Measurements from ENCODE around the gene DPP10.
"Not testable (repeated sequence)": the region's sequence is repeated elsewhere in the genome, so short reads cannot be mapped to it uniquely, and the experiment has no call there.

The DPP10 gene

DNA sequence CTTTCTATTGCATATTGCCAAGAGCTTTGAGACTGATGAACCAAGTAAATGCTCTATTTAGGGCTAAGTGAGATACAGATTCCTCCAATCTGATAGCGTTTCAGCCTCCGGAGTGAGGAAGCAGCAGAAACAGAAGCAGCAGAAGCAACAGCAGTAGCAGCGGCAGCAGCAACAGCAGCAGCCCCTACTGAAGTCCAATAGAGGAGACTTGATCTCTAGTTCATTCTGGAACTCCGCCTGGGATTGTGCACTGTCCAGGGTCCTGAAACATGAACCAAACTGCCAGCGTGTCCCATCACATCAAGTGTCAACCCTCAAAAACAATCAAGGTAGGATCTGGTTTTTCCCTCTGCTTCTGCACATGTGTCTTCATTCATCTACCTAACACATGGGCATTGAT, at the start of gene DPP10:
Gene DPP10, plus strand, starts transcription at position 132 of the 400 bp plus-strand sequence.
- DNase-seq (ENCODE audit: low read depth in 2 of 2) = no peak

DNA sequence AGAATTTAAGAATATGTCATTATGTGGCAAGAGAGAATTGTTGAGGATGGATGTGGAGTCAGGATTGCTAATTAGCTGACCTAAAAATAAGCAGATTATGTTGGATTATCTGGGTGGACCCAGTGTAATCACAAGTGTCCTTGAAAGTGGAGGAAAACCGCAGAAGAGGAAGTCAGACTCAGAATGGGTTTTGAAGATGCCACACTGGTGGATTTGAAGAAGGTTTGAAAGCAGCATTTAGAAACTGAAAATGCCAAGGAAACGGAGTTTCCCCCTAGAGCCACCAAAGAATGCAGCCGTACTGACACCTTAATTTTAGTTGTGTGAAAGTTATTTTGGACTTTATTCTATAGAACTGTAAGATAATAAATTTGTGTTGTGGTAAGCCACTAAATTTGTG, 41.6 kb upstream of the DPP10 start:
- DNase-seq (ENCODE audit: low read depth in 2 of 2) = no peak

DNA sequence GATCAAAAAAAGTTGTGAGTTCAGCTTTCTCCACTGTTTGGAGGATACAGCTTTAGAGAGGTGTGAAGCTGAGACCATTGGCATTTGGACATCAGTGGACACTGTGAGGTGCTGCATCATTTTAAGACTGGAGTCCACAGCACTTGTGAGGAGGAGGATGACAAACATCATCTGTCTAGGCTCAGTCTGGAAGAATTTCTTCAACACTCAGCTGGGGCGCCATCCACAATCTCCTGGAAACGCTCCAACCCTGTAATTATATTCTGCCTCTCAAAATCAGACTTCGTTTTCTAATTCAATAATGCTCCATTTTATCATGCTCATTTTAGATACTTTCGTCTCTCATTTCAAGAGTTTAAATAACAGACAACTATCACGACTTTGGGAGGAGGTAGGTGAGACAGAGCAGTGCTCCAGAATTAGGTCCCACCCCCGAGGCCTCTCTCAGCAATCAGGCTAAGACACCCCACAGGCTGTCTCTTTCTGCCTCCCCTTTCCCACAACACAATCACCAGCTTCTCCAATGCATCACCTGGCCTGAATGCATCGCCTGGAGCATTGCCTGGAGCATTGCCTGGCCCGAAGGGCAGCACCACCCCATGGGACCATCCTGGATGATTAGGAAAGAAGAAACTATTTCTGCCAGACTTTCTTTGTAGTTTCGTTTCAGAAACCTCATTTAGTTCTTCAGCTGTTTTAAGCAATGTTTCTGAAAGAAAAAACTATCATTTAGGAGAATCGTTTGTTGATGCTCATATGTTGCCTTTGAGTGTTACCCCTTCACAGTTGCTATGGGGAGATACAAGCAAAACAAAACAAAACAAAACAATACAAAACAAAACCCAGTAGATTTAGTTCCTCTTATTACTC, 37.0 kb upstream of the DPP10 start:
- DNase-seq (ENCODE audit: low read depth in 2 of 2) = no peak

DNA sequence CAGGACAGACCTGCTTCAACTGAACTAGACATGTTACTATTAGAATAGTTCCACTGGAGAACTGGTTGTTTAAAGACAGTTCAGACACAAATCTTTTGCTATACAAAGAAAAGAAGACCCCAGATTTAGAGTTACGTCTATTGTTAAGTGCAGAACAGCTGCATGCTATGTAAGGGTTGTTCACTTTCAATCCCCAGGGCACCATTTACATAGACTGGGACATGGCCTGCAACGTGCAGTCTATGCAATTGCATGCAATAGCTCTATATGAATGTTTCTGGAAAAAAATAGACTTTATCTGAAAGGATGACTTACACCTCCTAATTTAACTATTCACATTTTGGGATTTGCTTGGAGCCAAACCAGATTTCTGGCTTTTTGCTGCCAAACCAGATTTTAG, 36.1 kb upstream of the DPP10 start:
- DNase-seq (ENCODE audit: low read depth in 2 of 2) = no peak

DNA sequence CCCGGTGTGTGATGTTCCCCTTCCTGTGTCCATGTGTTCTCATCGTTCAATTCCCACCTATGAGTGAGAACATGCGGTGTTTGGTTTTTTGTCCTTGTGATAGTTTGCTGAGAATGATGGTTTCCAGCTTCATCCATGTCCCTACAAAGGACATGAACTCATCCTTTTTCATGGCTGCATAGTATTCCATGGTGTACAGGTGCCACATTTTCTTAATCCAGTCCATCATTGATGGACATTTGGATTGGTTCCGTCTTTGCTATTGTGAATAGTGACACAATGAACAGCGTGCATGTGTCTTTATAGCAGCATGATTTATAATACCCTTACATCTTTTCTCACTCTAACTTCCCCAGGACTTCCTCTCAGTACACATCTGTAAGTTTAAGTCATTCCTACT, 35.1 kb upstream of the DPP10 start:
- not testable (repeated sequence) for DNase-seq (ENCODE audit: low read depth in 2 of 2)

DNA sequence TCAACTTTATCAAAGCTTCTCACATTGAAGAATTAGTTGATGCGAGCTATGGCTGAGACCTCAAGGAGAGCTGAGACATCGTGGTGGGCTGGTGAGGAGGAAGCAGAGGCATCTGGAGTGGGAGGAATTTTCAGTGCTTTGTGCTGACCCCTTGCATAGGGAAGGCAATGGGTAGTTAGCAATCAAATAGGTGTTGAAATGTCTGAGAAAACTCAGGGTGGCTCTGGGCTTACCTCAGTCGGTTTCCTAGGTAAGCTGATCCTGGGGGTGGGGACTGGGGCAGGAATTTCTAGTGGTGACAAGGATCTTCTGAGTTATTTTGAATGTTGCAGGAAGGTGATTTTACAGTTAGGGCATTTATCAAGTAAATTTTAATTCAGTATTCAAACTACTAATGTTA, 20.7 kb upstream of the DPP10 start:
- no peak for DNase-seq (ENCODE audit: low read depth in 2 of 2)

DNA sequence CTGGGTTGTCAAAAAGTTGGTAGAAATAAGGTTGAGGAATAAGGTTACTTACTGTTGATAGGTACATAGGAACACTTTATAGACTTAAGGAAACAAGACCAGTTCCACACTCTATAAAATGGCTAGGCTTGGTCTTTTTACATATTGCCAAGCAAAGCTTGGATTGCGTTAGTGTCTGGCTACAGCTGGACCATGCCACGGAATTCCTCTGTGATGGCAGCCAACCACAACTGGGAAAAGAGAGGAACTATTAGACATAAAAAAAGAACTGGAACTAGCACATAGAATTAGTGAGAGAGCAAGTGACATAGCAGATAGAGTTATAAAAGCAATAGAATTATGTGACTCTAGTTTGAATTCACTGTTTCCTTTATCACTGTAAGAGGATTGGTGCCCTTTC, 17.7 kb upstream of the DPP10 start:
- no peak for DNase-seq (ENCODE audit: low read depth in 2 of 2)

DNA sequence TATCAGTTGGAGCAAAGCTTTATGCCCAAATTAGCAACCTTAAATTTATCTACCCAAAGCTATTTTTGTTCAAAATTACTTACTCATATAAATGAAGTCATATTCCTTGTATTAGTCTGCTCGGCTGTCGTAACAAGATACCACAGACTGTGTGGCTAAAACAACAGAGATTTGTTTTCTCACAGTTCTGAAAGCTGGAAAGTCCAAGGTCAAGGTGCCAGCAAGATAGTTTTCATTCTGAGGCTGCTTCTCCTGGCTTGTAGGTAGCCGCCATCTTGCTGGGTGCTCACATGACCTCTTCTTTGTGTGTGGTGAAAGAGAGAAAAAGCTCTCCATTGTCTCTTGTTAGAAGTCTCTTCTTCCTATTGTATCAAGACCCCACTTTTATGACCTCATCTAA, 15.7 kb upstream of the DPP10 start:
- DNase-seq (ENCODE audit: low read depth in 2 of 2) = no peak

DNA sequence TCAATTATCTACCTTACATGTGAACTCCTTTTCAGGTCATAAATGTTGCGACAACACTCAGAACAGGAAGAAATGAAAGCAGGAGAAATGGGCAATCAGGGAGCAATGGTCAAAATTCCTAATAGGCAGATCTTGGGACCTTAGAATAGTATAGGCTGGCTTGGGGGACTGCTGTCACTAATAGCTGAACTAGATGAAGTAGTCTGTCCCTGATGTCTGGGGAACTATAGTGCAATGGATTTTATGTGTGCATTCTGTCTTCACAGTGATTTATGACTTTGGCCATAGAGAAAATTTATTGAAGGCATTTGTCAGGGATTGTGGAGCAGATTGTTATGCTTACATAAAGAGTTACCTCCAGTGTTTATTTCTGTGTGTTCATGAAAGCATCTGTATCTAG, 6.1 kb upstream of the DPP10 start:
- DNase-seq (ENCODE audit: low read depth in 2 of 2) = no peak

DNA sequence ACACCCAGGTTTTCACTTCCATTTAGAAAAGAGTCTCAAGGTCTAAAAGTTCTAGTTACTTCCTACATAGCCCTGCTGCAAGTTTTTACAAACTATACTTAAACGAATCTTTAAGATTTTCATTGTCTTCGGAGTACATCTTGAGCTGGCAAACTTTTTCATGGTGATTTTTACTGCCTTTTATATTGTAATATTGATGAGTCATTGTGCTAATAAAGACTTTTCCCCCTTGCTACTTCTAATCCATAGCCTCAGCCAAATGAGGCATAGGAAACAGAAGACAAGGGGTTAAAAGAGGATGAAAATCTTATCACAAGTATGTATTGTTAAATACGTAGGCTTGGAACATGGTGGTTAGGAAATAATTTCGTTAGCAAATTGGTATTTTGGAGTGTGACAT, 4.1 kb downstream of the DPP10 start:
- no peak for DNase-seq (ENCODE audit: low read depth in 2 of 2)

DNA sequence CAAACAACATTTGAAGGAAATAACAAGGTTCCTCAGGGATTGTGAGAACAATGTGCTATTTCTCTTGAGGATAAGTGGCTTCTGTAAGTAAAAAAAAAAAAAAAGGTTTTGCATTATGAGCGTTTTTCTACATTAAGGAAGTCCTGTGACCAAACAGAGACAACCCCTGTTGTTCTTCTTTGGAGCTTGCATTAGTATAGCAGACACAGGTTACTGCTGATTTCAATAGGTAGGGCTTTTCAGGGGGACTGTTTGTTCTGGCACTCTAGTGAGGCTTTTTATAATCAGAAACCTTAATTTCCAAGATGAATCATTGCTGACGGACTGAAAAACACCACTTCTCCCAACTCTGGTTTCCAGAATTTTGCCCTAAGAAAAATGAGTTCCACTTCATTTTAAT, 8.2 kb downstream of the DPP10 start:
- DNase-seq (ENCODE audit: low read depth in 2 of 2) = no peak

DNA sequence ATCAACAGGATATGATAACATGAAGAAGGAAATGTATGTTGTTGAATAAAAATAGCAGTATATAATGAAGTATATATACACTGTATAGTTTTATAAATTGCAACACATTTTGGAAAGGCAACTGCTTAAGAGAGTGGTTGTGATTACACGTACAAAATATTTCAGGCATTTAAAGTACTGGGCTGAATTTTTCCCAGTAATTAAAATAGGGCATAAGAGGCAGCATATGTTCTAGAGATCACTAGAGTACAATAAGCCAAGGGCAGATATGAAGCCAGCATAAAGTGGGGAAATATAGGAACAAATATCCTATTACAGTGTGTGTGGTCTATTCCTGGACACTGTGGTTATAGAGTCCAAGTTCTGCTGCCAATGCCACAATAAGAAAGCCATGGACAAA, 14.1 kb downstream of the DPP10 start:
- no peak for DNase-seq (ENCODE audit: low read depth in 2 of 2)

DNA sequence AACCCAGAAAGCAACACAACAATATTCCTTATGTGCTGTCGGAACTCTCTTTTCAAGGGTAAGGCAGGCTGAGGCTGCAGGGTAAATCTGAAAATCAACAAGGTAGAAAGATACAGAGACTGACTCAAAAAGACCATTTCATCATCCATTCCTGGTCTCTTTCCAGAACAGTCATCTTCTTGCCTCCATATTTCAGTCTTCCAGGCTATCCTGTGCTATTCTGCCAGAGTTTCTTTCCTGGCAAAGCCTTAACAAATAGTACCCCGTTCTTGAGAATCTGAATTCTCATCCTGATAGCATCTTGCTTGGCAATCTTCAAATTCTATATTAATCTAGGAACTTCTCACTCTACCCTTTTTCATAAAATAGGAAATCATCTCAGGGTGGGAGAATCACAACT, 15.5 kb downstream of the DPP10 start:
- DNase-seq (ENCODE audit: low read depth in 2 of 2) = no peak

DNA sequence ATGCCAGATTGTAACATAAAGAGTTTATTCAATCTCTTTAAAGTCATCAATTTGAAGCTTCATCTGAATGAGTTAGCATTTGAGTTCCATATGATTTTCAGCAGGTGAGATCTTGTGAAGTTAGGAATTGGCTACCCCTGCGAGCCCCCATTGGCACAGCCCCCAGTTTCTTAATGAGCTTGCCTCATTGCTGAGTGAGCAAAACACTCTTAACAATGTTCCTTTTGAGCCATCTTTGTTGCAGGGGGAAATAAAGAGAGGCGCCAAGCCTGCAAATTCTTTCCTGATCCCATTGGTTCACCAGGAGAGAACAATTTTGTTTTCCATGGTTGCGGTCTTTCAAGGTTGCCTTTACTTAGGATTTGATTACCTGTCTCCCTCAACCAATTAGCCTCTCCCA, 18.7 kb downstream of the DPP10 start:
- DNase-seq (ENCODE audit: low read depth in 2 of 2) = no peak

DNA sequence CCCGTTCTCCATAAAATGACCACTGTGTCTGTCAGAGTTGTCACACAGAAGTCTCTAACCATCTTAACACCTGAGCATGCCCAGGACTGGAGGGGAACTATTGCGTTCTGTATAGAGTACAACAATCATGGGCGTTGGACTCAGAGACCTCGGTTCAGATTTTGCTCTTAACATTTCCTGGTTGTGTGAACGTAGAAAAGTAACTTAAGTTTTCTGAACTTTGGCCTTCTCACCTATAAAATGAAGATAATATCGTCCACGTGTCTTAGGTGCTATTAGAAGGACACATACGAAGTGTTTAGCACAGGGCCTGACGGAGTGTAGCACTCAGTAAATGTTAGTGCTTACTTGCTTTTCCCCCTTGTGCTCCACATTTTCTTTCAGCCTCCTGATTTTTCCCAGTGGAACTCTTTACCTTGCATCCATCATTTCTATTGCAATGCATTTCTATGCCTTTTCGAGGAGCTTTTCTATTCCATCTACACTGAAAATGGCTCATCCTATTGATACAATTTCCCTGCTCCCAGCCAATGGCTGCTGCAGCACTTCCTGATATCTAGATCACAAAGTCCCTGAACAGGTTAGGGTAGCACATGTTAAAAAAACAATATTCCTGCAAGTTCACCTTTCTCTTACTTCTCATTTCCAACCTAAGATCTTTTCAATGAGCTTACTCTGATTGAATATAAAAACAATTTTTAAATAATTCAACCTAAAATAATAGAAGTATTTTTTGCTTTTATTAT, 22.7 kb downstream of the DPP10 start:
- DNase-seq (ENCODE audit: low read depth in 2 of 2) = no peak

DNA sequence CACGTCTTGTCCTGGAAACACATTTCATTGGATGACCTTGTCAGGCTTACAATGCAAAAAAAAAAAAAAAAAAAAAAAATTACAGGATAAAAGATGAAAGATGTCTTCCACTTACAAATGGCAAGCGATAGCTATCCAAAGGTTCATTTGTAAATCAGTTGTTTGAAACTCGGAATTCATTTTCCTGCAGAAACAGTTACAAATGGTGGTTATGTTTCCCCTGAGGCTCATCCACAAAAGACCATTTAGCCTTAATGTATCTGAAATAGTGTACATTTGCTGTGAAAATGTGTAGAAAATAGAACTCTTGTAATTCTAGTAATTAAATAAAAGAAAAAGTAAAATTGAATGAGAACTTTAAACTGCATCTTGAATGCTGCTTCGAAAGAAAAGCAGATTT, 25.9 kb downstream of the DPP10 start:
- DNase-seq (ENCODE audit: low read depth in 2 of 2) = no peak

DNA sequence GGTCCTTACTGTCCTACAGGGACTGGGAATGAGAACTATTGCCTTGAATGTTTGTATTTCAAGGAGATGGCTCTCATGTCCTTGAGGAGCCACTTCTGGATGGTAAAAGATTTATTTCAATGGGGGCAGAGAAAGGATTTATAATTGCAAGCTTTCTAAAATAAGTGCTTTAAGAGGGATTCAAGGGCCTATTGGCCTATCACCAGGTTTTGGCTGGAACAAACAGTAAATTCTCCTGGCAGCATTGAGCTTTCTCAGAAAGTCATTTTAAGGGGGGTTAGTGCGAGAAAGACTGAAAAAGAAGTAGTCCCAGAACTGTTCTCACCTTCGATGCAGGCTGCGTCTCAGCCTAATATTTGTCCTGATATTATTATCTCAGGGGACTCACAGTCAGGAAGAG, 29.8 kb downstream of the DPP10 start:
- no peak for DNase-seq (ENCODE audit: low read depth in 2 of 2)

DNA sequence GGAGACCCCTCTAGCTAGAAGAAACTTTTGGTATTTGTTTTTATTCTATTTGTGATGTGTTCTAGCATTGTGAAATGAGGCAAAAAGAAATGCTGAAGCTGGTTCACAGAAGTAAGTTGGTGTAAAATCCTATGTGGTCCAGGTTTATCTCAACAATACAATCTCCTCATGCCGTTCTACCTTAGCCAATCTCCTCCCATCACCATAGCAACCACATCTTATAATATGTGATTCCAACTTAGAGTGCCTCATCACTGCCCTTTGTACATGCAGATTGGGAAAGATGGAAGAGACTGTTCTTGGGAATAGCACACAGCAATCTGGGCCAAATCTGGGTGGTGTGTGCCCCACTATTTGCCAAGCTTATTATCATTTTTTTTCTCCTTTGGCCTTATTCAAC, 30.3 kb downstream of the DPP10 start:
- no peak for DNase-seq (ENCODE audit: low read depth in 2 of 2)

DNA sequence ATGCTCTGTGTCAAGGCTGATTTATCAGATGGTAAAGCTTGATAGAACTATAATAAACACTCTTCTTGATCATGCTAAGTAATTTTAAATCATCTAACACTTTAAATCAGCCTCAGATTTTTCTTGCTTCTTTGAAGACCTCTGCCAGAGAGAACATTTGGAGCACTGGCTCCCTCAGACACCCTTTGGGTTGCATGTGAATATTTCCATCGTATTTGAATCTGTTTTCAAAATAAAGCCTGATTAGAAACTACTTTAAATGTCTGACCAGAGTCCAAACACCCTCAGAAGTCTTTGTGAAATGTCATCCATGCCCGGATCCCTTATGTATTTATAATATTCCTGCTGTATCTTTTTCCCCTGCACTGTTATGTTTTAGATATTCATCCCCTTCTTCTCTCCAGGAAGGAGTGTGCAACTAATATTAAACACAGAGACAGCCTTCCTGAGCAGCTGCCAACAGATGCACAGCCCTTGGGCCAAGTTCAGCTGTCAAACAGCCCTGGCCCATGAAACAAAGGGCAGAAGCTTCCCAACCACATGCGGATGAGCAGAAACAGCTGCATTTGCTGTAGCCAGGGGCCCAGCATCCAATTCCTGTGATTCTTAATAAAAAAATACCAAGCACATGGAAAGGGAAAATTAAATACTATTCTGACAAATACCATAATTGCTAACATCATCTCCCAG, 46.5 kb downstream of the DPP10 start:
- DNase-seq (ENCODE audit: low read depth in 2 of 2) = no peak

DNA sequence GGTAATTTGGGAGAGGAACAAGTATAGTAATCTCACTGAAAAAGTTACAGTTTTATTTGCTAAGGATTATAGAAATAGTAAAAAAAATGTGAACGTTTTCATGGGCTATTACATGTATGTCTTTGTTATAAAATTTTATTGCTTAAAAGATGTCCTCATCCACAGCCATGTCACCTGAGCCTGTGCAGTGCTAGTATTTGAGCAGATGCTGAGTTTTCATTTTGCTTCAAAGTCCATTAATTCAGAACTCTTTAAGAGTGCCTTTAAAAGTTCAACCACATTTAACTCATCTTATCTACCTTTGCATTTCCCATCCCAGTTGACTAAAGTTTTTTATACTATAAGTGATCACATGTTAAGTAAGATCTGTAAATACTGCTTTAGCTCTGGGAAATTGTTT, 52.6 kb downstream of the DPP10 start:
- DNase-seq (ENCODE audit: low read depth in 2 of 2) = no peak

DNA sequence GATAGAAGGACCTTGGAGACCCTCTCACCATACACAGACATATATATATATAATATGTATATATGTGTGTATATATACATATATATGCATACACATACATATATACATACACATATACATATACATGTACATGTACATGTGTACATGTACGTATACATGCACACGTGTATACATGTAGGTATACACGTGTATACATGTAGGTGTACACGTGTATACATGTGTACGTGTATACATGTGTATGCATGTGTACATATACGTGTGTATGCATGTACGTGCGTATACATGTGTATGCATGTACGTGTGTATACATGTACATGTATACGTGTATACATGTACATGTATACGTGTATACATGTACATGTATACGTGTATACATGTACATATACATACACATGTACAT, 54.5 kb downstream of the DPP10 start:
- DNase-seq (ENCODE audit: low read depth in 2 of 2) = no peak

DNA sequence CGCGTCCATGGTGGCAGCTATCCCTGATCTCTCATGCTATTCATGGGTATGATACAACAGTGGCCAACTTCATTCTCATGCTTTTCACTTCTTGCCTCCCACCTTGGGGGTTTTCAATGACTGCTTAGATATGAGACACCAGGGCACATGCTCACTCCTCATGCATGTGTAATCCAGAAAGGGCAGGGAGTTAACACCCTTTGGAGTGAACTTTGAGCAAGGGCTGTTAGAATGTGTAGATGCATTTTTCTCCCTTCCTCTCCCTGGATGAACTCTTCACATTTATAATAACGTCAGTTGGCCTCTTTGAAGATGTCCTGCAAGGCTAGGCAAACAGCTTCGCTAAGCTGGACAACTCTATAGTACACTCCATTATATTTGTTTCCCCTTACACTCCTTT, 56.7 kb downstream of the DPP10 start:
- DNase-seq (ENCODE audit: low read depth in 2 of 2) = no peak

DNA sequence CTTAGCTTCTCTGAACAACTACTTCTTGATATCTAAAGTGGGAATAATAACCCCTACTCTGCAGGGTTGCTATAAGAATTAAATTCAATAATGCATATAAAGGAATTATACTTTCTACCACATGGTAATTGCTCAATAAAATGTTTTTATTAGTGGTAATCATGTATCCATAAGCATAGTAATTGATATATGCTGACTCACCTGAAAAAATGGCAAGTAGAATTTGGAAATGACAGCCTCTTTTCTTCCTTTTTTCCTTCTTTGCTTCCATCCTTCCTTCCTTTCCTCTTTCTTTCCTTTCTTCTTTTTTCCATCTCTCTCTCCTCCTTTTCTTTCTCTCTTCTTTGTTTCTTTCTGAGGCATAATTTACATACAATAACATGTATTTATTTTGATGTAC, 65.3 kb downstream of the DPP10 start:
- no peak for DNase-seq (ENCODE audit: low read depth in 2 of 2)
